Cardiac fibroblast (primary cell): Measurements from ENCODE around the gene CENPS.
"Not testable (repeated sequence)": the region's sequence is repeated elsewhere in the genome, so short reads cannot be mapped to it uniquely, and the experiment has no call there.

Source experiments
- DNase-seq, 2 donors: peaks; one replicate each; pipeline versions ENCODE4 v3.0.0 to v3.0.0-alpha.2; 2010; ENCODE audit warnings: low read depth in 2 of 2
- H3K4me3 ChIP-seq, 2 donors: replicated peaks in 1 of 2; 1 replicate in 1 of 2; 2 replicates in 1 of 2; pipeline ENCODE4 v1.5.1; 2011; ENCODE audit warnings: low read depth in 2 of 2, low read length in 2 of 2, mild to moderate bottlenecking in 2 of 2, moderate library complexity in 1 of 2
- TF ChIP-seq, protein P1 (sequence below): IDR thresholded peaks from one replicate; pipeline ENCODE4 v1.5.1; 2011; ENCODE audit warnings: low read depth, mild to moderate bottlenecking, low read length, inconsistent platforms

The CENPS gene

DNA sequence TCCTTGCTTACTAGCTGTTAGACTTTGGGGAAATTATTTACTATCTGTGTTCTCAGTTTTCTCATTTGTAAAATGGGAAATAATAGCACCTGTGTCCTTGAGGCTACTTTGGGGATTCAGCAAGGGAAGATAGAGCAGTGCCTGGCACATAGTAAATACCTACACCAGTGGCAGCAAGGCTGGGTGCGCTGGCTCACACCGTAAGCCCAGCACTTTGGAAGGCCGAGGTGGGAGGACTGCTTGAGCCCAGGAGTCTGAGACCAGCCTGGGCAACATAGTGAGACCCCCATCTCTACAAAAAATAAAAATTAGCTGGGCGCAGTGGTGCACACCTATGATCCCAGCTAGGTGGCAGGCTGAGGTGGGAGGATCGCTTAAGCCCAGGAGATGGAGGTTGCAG, 8.6 kb upstream of the CENPS start:
- no peak overlapping the region for H3K4me3 ChIP-seq
- no peak for DNase-seq
- TF ChIP-seq, protein P1, sequence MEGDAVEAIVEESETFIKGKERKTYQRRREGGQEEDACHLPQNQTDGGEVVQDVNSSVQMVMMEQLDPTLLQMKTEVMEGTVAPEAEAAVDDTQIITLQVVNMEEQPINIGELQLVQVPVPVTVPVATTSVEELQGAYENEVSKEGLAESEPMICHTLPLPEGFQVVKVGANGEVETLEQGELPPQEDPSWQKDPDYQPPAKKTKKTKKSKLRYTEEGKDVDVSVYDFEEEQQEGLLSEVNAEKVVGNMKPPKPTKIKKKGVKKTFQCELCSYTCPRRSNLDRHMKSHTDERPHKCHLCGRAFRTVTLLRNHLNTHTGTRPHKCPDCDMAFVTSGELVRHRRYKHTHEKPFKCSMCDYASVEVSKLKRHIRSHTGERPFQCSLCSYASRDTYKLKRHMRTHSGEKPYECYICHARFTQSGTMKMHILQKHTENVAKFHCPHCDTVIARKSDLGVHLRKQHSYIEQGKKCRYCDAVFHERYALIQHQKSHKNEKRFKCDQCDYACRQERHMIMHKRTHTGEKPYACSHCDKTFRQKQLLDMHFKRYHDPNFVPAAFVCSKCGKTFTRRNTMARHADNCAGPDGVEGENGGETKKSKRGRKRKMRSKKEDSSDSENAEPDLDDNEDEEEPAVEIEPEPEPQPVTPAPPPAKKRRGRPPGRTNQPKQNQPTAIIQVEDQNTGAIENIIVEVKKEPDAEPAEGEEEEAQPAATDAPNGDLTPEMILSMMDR, result no peak

DNA sequence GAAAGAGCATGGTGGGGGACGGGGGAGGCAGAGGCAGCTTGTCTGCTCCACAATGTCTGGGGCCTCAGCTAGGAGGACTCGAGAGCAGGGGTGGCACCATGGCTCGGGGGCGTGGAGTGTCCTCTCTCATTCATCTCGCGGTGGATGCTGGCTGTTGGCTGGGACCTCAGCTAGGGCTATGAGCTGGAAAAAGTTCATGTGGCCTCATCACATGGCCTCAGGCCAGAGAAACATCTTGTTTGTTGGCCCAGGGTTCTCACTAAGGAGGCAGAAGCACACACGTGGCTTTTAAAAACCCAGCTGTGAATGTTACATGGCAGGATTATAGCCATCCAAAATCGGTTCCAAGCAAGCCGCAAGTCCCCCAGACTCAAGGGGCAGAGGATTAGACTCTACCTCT, 6.2 kb upstream of the CENPS start:
- DNase-seq, result peak; percentile 48 to 68
- H3K4me3 ChIP-seq, result no peak overlapping the region
- TF ChIP-seq, protein P1, result no peak

DNA sequence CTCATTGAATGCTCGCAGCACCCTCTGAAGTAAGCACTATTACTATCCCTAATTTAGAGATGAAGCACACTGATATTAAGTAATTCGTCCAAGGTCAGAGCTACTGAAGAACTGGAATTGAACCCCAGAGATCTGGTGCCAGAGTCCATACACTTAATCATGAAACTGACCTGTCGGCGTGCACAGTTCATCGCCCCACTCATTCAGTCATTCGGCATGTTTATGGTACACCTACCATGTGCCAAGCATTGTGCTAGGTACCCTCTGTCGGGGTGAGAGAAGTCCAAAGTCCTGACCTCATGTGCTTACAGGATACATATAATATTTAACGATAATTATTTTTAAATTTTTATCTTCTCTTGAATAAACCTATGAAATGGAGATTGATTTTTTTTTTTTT, 5.6 kb upstream of the CENPS start:
- DNase-seq, result no peak
- TF ChIP-seq, protein P1, result no peak
- no peak overlapping the region for H3K4me3 ChIP-seq

DNA sequence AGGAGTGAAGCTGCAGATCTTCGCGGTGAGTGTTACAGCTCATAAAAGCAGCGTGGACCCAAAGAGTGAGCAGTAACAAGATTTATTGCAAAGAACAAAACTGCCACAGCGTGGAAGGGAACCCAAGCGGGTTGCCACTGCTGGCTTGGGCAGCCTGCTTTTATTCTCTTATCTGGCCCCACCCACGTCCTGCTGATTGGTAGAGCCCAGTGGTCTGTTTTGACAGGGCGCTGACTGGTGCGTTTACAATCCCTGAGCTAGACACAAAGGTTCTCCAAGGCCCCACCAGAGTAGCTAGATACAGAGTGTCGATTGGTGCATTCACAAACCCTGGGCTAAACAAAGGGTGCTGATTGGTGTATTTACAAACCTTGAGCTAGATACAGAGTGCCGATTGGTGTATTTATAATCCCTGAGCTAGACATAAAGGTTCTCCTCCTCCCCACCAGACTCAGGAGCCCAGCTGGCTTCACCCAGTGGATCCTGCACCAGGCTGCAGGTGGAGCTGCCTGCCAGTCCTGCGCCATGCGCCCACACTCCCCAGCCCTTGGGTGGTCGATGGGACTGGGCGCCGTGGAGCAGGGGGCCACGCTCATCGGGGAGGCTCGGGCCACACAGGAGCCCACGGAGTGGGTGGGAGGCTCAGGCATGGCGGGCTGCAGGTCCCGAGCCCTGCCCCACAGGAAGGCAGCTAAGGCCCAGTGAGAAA, 4.3 kb upstream of the CENPS start:
- not testable (repeated sequence) for DNase-seq, H3K4me3 ChIP-seq

DNA sequence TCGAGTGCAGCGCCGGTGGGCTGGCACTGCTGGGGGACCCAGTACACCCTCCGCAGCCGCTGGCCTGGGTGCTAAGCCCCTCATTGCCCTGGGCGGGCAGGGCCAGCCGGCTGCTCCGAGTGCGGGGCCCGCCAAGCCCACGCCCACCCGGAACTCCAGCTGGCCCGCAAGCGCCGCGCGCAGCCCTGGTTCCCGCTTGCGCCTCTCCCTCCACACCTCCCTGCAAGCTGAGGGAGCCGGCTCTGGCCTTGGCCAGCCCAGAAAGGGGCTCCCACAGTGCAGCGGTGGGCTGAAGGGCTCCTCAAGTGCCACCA, 3.7 kb upstream of the CENPS start:
- not testable (repeated sequence) for DNase-seq

DNA sequence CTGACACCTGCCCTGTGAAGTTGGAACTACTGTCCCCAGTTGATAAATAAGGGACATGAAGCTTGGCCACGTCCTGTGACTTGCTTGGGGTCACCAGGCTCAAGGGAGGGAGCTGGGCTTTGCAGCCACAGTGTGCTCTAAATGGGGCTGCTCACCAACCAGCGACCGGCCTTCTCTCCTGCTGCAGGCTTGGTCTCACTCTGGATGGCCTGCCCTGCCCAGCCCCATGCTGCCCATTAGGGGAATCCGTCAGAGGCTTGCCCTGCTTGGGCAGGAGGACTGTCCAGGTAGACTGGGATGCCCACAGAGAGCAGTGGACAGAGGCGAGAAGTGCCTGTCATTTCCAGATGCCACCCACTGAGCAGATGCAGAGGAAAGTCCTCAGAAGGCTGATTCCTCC, 1.2 kb upstream of the CENPS start:
- H3K4me3 ChIP-seq, result no peak overlapping the region
- no peak for DNase-seq
- TF ChIP-seq, protein P1, result no peak

More for the DNA sequence above, 3.7 kb upstream of the CENPS start:
- not testable (repeated sequence) for H3K4me3 ChIP-seq

DNA sequence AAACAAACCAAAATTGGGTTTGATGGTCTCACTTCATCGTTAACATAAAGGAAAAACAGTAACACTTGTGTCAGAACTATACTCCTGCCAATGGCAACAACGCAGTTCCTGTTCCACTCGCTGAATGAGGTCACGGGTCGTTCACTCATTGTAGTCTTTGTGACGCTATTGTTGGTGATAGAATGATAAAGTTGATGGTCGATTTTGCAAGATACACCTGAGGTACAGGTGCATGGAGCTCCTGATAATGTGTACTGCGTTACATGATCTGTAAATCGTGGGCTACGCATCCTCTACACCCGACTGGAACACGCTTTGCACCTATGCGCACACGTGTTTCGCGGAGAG, 391 bp upstream of the CENPS start:
- DNase-seq, result peak; percentile 39 to 65
- TF ChIP-seq, protein P1, result no peak
- peak overlapping the region; percentile 31 to 86 for H3K4me3 ChIP-seq

DNA sequence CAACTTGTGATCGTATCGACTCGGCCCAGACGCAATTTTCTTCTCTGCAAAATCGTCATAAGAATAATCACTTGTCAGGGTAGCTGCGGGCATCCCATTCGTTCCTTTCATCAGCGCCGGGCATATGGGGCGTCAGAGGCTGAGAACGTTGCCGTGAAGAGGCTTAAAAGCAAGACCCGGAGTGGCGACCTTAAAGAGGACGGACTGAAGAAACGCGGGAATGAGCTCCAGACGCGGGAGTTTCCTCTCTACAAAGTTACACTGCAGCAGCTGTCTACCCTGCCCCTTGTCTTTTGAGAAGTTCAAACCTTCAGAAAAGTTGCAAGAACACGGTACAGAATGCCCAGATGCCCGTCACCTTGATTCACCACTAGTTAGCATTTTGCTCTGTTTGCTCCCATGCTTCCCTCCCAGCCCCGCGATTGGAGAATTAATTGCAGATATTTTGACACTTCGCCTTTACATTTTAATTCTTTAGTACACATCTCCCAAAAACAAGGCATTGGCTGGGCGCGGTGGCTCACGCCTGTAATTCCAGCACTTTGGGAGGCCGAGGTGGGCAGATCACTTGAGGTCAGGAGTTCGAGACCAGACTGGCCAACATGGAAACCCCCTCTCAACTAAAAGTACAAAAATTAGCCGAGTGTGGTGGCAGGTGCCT, 967 bp downstream of the CENPS start:
- H3K4me3 ChIP-seq, result peak overlapping the region; percentile 86 to 87
- no peak for DNase-seq
- TF ChIP-seq, protein P1, result no peak
